Measurements from ENCODE around the gene MAP2K6.

- no peak for TF ChIP-seq EZH2phosphoT487 (IDR thresholded peaks at IDR 0.05; ENCODE audit: insufficient read depth, low read depth)
- no peak for TF ChIP-seq EZH2 (IDR thresholded peaks at IDR 0.05; ENCODE audit: insufficient read depth, poor library complexity, severe bottlenecking)
Measured at GRCh38 chr17:69557339-69557738, 142.8 kb downstream of the MAP2K6 start.
